ENCODE data around the gene MAD1L1. TPM values are rescaled to one million over a fixed set of nuclear protein-coding genes. Genes with fewer than 3 reads are reported as not detected.

Gene MAD1L1
- total and polyA plus RNA-seq, 4 donors, result 43.0 to 54.9 (median 49.9) TPM

DNA sequence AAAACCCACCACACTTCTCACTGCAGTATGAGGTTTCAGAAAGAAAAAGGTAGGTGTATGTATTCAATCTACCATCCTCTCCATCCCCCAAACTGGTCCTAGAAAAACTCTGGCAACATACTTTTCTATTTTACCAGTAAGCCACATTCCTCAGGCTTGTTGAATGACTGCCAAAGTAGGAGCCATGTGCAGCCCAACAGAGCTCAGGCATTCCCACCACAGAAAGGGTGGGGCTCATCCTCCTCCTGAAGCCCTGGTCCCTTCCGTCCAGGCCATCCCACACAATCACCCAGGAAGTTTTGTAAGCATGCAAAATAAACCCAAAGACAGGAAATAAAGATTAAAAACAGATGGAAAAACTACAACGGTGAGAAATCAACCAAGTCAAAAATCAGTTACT lies 57.2 kb downstream of the MAD1L1 start:
- ATAC-seq (ENCODE audit: insufficient read depth, low FRiP score), result no peak
- Histone ChIP-seq H3K9me3 (ENCODE audit: control insufficient read depth in 4 of 4, insufficient read depth in 3 of 4, low read length in 3 of 4) (no peaks in the 10 kb centered on the region), H3K9ac (ENCODE audit: insufficient read depth in 1 of 2, low read length in 2 of 2) (no peak overlapping the region), H3K36me3 (ENCODE audit: control insufficient read depth in 4 of 4, insufficient read depth in 4 of 4, low read length in 4 of 4) (peaks cover 0 to 7% (median 0%) of the 10 kb centered on the region in 4 donors), H3K4me3 (no peak overlapping the region), H3K27me3 (ENCODE audit: control insufficient read depth in 3 of 3, insufficient read depth in 3 of 3, low read length in 2 of 3) (no peaks in the 10 kb centered on the region), H3K4me1 (ENCODE audit: control insufficient read depth in 5 of 5, insufficient read depth in 5 of 5, low read length in 5 of 5) (peaks cover 4 to 34% (median 19%) of the 10 kb centered on the region in 5 donors), H3K27ac (ENCODE audit: low read depth in 1 of 2, low read length in 1 of 2) (no peak overlapping the region)
- TF ChIP-seq, protein P1, sequence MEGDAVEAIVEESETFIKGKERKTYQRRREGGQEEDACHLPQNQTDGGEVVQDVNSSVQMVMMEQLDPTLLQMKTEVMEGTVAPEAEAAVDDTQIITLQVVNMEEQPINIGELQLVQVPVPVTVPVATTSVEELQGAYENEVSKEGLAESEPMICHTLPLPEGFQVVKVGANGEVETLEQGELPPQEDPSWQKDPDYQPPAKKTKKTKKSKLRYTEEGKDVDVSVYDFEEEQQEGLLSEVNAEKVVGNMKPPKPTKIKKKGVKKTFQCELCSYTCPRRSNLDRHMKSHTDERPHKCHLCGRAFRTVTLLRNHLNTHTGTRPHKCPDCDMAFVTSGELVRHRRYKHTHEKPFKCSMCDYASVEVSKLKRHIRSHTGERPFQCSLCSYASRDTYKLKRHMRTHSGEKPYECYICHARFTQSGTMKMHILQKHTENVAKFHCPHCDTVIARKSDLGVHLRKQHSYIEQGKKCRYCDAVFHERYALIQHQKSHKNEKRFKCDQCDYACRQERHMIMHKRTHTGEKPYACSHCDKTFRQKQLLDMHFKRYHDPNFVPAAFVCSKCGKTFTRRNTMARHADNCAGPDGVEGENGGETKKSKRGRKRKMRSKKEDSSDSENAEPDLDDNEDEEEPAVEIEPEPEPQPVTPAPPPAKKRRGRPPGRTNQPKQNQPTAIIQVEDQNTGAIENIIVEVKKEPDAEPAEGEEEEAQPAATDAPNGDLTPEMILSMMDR (IDR thresholded peaks at IDR 0.05; ENCODE audit: control extremely low read depth, extremely low read depth), result no peak
- DNase-seq, result peak; percentile 75 to 86 (median 85)
- WGBS, 2 donors, result 11 to 20% methylated on average over 2 of the region's 2 CpGs

DNA sequence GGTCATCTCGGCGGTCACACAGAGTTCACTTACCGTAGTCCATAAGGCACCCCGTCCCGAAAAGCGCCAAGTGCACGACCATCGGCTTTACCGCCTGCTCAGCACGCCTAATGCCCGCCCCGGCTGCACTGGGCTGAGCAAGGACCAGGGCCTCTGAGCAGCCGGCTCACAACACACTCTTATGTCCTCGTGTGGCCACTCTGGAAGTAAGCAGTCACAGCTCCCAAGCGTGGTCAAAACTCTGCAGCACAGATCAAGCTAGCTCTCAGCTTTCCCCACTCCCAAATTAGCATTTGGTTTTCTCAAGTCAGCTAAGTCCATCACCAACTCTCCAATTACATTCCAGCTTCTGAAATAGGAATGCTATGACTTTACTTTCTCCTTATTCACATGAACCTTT lies 57.7 kb downstream of the MAD1L1 start:
- no peaks in the 10 kb centered on the region for H3K9me3 ChIP-seq (ENCODE audit: control insufficient read depth in 4 of 4, insufficient read depth in 3 of 4, low read length in 3 of 4)
- H3K27me3 ChIP-seq (ENCODE audit: control insufficient read depth in 3 of 3, insufficient read depth in 3 of 3, low read length in 2 of 3), result no peaks in the 10 kb centered on the region
- TF ChIP-seq, protein P1 (IDR thresholded peaks at IDR 0.05; ENCODE audit: control extremely low read depth, extremely low read depth), result no peak
- H3K4me1 ChIP-seq (ENCODE audit: control insufficient read depth in 5 of 5, insufficient read depth in 5 of 5, low read length in 5 of 5), result peaks cover 4 to 34% (median 19%) of the 10 kb centered on the region in 5 donors
- no peak overlapping the region for H3K4me3 ChIP-seq
- no peak overlapping the region for H3K9ac ChIP-seq (ENCODE audit: insufficient read depth in 1 of 2, low read length in 2 of 2)
- peak in 1 of 3 donors; percentile 63 for DNase-seq
- H3K36me3 ChIP-seq (ENCODE audit: control insufficient read depth in 4 of 4, insufficient read depth in 4 of 4, low read length in 4 of 4), result peaks cover 0 to 7% (median 1%) of the 10 kb centered on the region in 4 donors
- H3K27ac ChIP-seq (ENCODE audit: low read depth in 1 of 2, low read length in 1 of 2), result peak overlapping the region in 1 of 2 donors; percentile 17
- 89 to 95% methylated on average over 15 of the region's 15 CpGs for WGBS, 2 donors
- no peak for ATAC-seq (ENCODE audit: insufficient read depth, low FRiP score)

DNA sequence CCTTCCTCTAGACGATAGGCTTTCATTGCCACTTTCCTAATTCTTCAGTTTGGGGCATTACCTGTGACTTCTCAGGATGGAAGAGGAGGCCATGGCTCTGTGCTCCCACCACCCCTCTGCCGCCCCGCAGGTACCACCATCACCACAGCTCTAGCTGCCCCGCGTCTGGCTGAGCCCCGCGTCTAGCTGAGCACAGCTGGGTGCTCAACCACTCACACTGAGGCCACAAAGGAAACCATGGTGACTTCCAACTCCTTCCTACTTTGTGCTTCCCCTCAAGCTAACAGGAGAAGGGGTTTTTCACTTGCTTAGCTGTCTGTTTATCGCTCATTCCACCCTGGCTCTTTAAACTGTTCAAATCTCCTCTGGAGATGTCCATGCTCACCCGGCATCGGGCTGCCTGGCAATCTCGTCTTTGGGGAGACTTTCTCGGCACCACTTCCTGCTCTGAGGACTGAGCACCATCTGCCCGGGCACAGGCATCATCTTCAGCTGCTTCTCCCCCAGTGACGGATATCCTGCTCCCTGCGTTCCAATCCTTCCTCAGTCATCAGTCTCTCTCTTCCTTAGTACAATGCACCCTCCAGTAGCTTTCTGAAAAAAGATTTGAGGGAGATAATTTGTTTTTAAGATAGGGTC lies 59.4 kb downstream of the MAD1L1 start:
- 43 to 53% methylated on average over 15 of the region's 15 CpGs for WGBS, 2 donors
- Histone ChIP-seq H3K36me3 (ENCODE audit: control insufficient read depth in 4 of 4, insufficient read depth in 4 of 4, low read length in 4 of 4) (peaks cover 0 to 8% (median 6%) of the 10 kb centered on the region in 4 donors), H3K9me3 (ENCODE audit: control insufficient read depth in 4 of 4, insufficient read depth in 3 of 4, low read length in 3 of 4) (no peaks in the 10 kb centered on the region), H3K27me3 (ENCODE audit: control insufficient read depth in 3 of 3, insufficient read depth in 3 of 3, low read length in 2 of 3) (peaks cover 0 to 2% (median 0%) of the 10 kb centered on the region in 3 donors), H3K27ac (ENCODE audit: low read depth in 1 of 2, low read length in 1 of 2) (peak overlapping the region in 1 of 2 donors; percentile 68), H3K9ac (ENCODE audit: insufficient read depth in 1 of 2, low read length in 2 of 2) (no peak overlapping the region), H3K4me1 (ENCODE audit: control insufficient read depth in 5 of 5, insufficient read depth in 5 of 5, low read length in 5 of 5) (peaks cover 4 to 34% (median 19%) of the 10 kb centered on the region in 5 donors), H3K4me3 (no peak overlapping the region)
- DNase-seq (no peak), ATAC-seq (ENCODE audit: insufficient read depth, low FRiP score) (no peak)
- TF ChIP-seq, protein P1 (IDR thresholded peaks at IDR 0.05; ENCODE audit: control extremely low read depth, extremely low read depth), result no peak
